GM12878 (cell line): ENCODE results near the gene ZNF107. TPM values are rescaled to one million over a fixed set of nuclear protein-coding genes. Genes with fewer than 3 reads are reported as not detected.

Experiments
- ATAC-seq: fragments of 200-7000 bp; cut with Tn5 transposase; 3 replicates; pipeline ENCODE4 v1.9.1; 2020; ENCODE audit warnings: mild to moderate bottlenecking, moderate library complexity
- BruUV-seq: library from RNA; stranded (reverse); fragments of 400-500 nt; replicated peaks from 2 replicates; lab custom pipeline; 2021; lab: Mats Ljungman, UMichigan
- CTCF ChIA-PET: fragments of 300-600 bp; sonication (Branson Sonifier 250); formaldehyde crosslinking; extraction: SDS; loops from one replicate; lab custom pipeline; 2021; ENCODE audit warnings: inconsistent platforms; lab: Yijun Ruan, JAX
- POLR2A ChIA-PET: fragments of 350-600 bp; formaldehyde crosslinking; extraction: SDS; loops from one replicate; lab custom pipeline; 2021; ENCODE audit warnings: inconsistent platforms; lab: Charles Lee
- RAD21 ChIA-PET: fragments of 300-600 bp; sonication (Branson Sonifier 250); formaldehyde crosslinking; loops from one replicate; lab custom pipeline; 2023; ENCODE audit warnings: antibody characterized with exemption; ENCODE audit not compliant: unreplicated experiment; lab: Charles Lee
- SMC1A ChIA-PET: fragments of 300-600 bp; sonication (Branson Sonifier 250); formaldehyde crosslinking; loops from one replicate; lab custom pipeline; 2023; ENCODE audit not compliant: unreplicated experiment, uncharacterized antibody; lab: Charles Lee
- DNase-seq: peaks from one replicate; pipeline ENCODE4 v3.0.0-alpha.2; 2011; ENCODE audit warnings: low read depth, low spot score
- FAIRE-seq: peaks from 3 replicates; lab custom pipeline; 2011; peaks lifted over from hg19 to GRCh38; lab: Jason Lieb, UNC
- H2AFZ ChIP-seq: 2 replicates; pipeline ENCODE4 v1.6.0; 2011; ENCODE audit warnings: low read depth, low read length, control low read depth; ENCODE audit not compliant: control insufficient read depth
- H3K27ac ChIP-seq: 2 replicates; pipeline ENCODE4 v1.5.1; 2011; ENCODE audit warnings: control low read depth; ENCODE audit not compliant: control insufficient read depth, insufficient read depth
- H3K27me3 ChIP-seq, 2 experiments: replicated peaks in 1 of 2; 2 replicates each; pipeline versions ENCODE4 v1.6.0 to v1.6.1; 2011; ENCODE audit warnings: low read length in 1 of 2; ENCODE audit not compliant: control insufficient read depth in 2 of 2, insufficient read depth in 2 of 2
- H3K36me3 ChIP-seq, 2 experiments: 2 replicates each; pipeline ENCODE4 v1.5.1; 2011; ENCODE audit warnings: low read length in 1 of 2; ENCODE audit not compliant: control insufficient read depth in 2 of 2, insufficient read depth in 2 of 2
- H3K4me1 ChIP-seq: 2 replicates; pipeline ENCODE4 v1.6.1; 2011; ENCODE audit warnings: mild to moderate bottlenecking, low read length, moderate library complexity, mixed read lengths; ENCODE audit not compliant: control insufficient read depth, insufficient read depth
- H3K4me2 ChIP-seq: 2 replicates; pipeline ENCODE4 v1.6.0; 2011; ENCODE audit warnings: control low read depth; ENCODE audit not compliant: control insufficient read depth, insufficient read depth
- H3K4me3 ChIP-seq: fragments of 200-600 bp; sonication (generic); 2 replicates; pipeline ENCODE4 v1.5.1; 2016
- H3K79me2 ChIP-seq: 2 replicates; pipeline ENCODE4 v1.6.0; 2011; ENCODE audit warnings: low read length; ENCODE audit not compliant: control insufficient read depth, insufficient read depth
- H3K9ac ChIP-seq: 2 replicates; pipeline ENCODE4 v1.8.0; 2011; ENCODE audit warnings: low read length, control low read depth, mixed read lengths; ENCODE audit not compliant: control insufficient read depth, insufficient read depth
- H3K9me3 ChIP-seq: replicated peaks from 3 replicates; pipeline ENCODE4 v1.5.1; 2011; ENCODE audit warnings: mild to moderate bottlenecking, low read length; ENCODE audit not compliant: control insufficient read depth, insufficient read depth
- H4K20me1 ChIP-seq: 2 replicates; pipeline ENCODE4 v1.6.0; 2011; ENCODE audit not compliant: control insufficient read depth, insufficient read depth
- BCLAF1 ChIP-seq: fragments of 450-650 bp; IDR thresholded peaks from 2 replicates; pipeline ENCODE4 v1.6.1; 2017; ENCODE audit warnings: antibody characterized with exemption, mild to moderate bottlenecking, moderate library complexity
- CUX1 ChIP-seq: IDR thresholded peaks from 2 replicates; pipeline ENCODE4 v1.6.1; 2012; ENCODE audit warnings: improper control_type of control experiment, low read depth, low read length; ENCODE audit not compliant: insufficient replicate concordance
- HDAC6 ChIP-seq: fragments of 200-600 bp; sonication (generic); IDR thresholded peaks from one replicate; pipeline ENCODE4 v1.8.0; 2017; ENCODE audit warnings: antibody characterized with exemption; ENCODE audit not compliant: unreplicated experiment
- IKZF1 ChIP-seq: fragments of 450-650 bp; conservative IDR thresholded peaks from 2 replicates; pipeline ENCODE4 v1.6.1; 2017; ENCODE audit warnings: antibody characterized with exemption, mild to moderate bottlenecking
- LARP7 ChIP-seq: fragments of 450-650 bp; IDR thresholded peaks from 2 replicates; pipeline ENCODE4 v1.6.1; 2017; ENCODE audit warnings: mild to moderate bottlenecking
- MYB ChIP-seq: fragments of 150-350 bp; IDR thresholded peaks from 2 replicates; pipeline ENCODE4 v1.6.1; 2014; ENCODE audit warnings: mild to moderate bottlenecking, low read depth, low read length, borderline replicate concordance
- PAX5 ChIP-seq: IDR thresholded peaks from 2 replicates; pipeline ENCODE4 v1.6.1; 2011; ENCODE audit warnings: low read depth, low read length, borderline replicate concordance
- POLR2AphosphoS2 ChIP-seq: IDR thresholded peaks from 2 replicates; pipeline ENCODE4 v1.6.1; 2011; ENCODE audit warnings: low read depth, mild to moderate bottlenecking, low read length, improper control_type of control experiment, moderate library complexity
- SIN3A ChIP-seq: IDR thresholded peaks from 2 replicates; pipeline ENCODE4 v1.6.1; 2012; ENCODE audit warnings: low read depth, low read length, improper control_type of control experiment
- SMC3 ChIP-seq: IDR thresholded peaks from 2 replicates; pipeline ENCODE4 v1.6.1; 2011; ENCODE audit warnings: low read length, improper control_type of control experiment, borderline replicate concordance
- TCF3 ChIP-seq: IDR thresholded peaks from 2 replicates; pipeline ENCODE4 v1.6.1; 2012; ENCODE audit warnings: low read depth, mild to moderate bottlenecking, low read length, borderline replicate concordance; ENCODE audit not compliant: insufficient read depth
- ZBTB33 ChIP-seq: fragments of 450-650 bp; IDR thresholded peaks from 2 replicates; pipeline ENCODE4 v1.6.1; 2017; ENCODE audit warnings: mild to moderate bottlenecking
- WGBS: methylation state at CpG from one replicate; pipeline ENCODE4 v1.1.6; 2016; ENCODE audit warnings: low lambda C conversion rate; ENCODE audit not compliant: insufficient replicate concordance, insufficient coverage; ENCODE audit errors: missing lambda C conversion rate; 5-methylcytosine and 5-hydroxymethylcytosine counted together
- in situ Hi-C: fragments of 300-500 bp; cut with MboI; formaldehyde crosslinking; loops from 9 replicates; pipeline ENCODE4 v1.14.3; 2018; ENCODE audit warnings: mixed read lengths
- intact Hi-C: fragments of 100-400 bp; cut with micrococcal nuclease; formaldehyde crosslinking; loops from one replicate; pipeline ENCODE4 v1.14.2; 2022; ENCODE audit not compliant: unreplicated experiment
- polyA plus RNA-seq, 11 experiments: library from polyadenylated mRNA; depleted of rRNA in 4 of 11; unstranded in 6 of 11; stranded (reverse) in 5 of 11; fragments of >200 nt; fragmentation: Nextera tagmentation in 4 of 11; fragmentation: Illumina TruSeq in 1 of 11; extraction: Ambion mirVana in 4 of 11; extraction: Trizol in 1 of 11; gene quantifications; 1 replicate in 1 of 11; 2 replicates in 10 of 11; pipeline versions ENCODE4 v1.2.1 to v1.2.3, GENCODE V29; 2011 to 2016; ENCODE audit warnings: inconsistent platforms in 2 of 11, missing spikeins in 2 of 11, low read depth in 1 of 11
- total RNA-seq, 4 experiments: library from RNA; depleted of rRNA in 3 of 4; stranded (reverse); fragments of >200 nt in 3 of 4; fragmentation: Illumina TruSeq in 1 of 4; extraction: Trizol in 1 of 4; gene quantifications; 2 replicates each; pipeline versions ENCODE4 v1.2.1 to v1.2.3, GENCODE V29; 2013 to 2021

ZNF107 gene
- total and polyA plus RNA-seq, 10 of the 15 experiments (the other 5 are each of a cell fraction or from before 2014, with no cell fraction given) = 3.2 to 23.3 (median 13.7) TPM

GRCh38 chr7:64733550-64734240 is 67.8 kb downstream of the ZNF107 start:
- FAIRE-seq = no peak
- no peaks in the 10 kb centered on the region for H4K20me1 ChIP-seq
- POLR2A ChIA-PET = no interaction called here
- DNase-seq = no peak
- no peak overlapping the region for H3K4me3 ChIP-seq
- SMC1A ChIA-PET = no interaction called here
- H3K79me2 ChIP-seq = no peaks in the 10 kb centered on the region
- no peak overlapping the region for H3K4me2 ChIP-seq
- no peaks in the 10 kb centered on the region for H3K4me1 ChIP-seq
- TF ChIP-seq ZBTB33 = no peak
- no peak for TF ChIP-seq MYB
- no peak for TF ChIP-seq HDAC6
- no peak for TF ChIP-seq SMC3
- no peak for TF ChIP-seq POLR2AphosphoS2
- TF ChIP-seq BCLAF1 = no peak
- no peak for TF ChIP-seq TCF3
- no peak for TF ChIP-seq PAX5
- TF ChIP-seq SIN3A = no peak
- TF ChIP-seq IKZF1 = no peak
- TF ChIP-seq CUX1 = no peak
- TF ChIP-seq LARP7 = no peak
- no peak overlapping the region for H3K27ac ChIP-seq
- H2AFZ ChIP-seq = no peak overlapping the region
- H3K27me3 ChIP-seq = no peaks in the 10 kb centered on the region
- ATAC-seq = no peak
- BruUV-seq = no TSS peak
- CTCF ChIA-PET = no interaction called here
- no peaks in the 10 kb centered on the region; the same call in 2 of the 3 replicates for H3K9me3 ChIP-seq
- H3K9ac ChIP-seq = no peak overlapping the region
- RAD21 ChIA-PET = no interaction called here
- 63% methylated on average over 8 of the region's 8 CpGs for WGBS
- intact Hi-C loops (no loop called here), in situ Hi-C loops (no loop called here)
- H3K36me3 ChIP-seq = no peaks in the 10 kb centered on the region
